EL (cell line): ENCODE measurements around the gene GATA2.

Experiments
- DNase-seq: peaks from one replicate; pipeline ENCODE4 v3.0.0-alpha.2; 2016

The GATA2 gene

DNA sequence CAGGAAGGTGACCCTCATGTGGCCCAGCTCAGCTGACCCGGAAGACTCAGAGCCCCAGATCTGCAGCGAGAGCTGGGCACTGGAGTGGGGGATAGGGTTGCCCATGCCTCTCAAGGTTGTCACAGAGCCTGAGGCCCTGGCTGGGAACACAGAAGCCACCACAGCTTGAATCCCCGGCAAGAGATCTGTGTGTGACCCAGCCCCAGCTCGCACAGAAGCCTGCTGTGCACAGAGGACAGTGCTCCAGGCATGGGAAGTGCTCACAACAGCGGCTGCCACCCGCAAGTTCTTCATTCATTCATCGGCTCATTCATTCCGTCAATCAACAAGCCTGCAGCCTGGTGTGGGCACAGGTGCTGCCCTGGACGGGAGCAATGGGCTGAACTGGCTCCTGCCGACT, 62.7 kb downstream of the GATA2 start:
- no peak for DNase-seq

DNA sequence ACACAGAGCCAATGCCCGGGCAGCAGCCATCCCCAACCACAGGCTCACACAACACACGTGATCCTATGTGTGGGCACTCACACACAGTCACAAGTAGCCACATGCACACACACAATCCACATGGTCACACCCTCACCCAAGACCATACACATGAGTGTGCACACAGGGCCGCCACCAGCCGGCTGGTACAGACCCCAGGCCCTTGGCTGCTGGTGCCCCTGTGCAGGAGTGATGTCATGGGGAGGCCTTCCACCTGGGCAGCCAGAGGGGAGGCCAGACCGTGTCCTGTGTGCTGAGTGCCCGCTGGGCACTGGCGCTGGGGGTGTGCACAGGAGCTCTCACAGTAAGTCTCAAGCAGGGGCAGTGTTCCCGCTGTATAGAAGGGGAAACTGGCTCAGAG, 63.2 kb downstream of the GATA2 start:
- DNase-seq, result no peak
